Stimulated activated CD8-positive, alpha-beta memory T cell treated with anti-CD3 and anti-CD28 coated beads, Interleukin-15, amount 100 ng/mL, for 4 hours (primary cell): ENCODE measurements around the gene TTLL6.
A peak's percentile ranks its signal among the peaks of the same experiment; 100 is the strongest.

Experiments used
- DNase-seq, 2 donors: peaks; one replicate each; pipeline ENCODE4 v3.0.0-alpha.2; 2020; ENCODE audit warnings: low read depth in 2 of 2

TTLL6 gene

DNA sequence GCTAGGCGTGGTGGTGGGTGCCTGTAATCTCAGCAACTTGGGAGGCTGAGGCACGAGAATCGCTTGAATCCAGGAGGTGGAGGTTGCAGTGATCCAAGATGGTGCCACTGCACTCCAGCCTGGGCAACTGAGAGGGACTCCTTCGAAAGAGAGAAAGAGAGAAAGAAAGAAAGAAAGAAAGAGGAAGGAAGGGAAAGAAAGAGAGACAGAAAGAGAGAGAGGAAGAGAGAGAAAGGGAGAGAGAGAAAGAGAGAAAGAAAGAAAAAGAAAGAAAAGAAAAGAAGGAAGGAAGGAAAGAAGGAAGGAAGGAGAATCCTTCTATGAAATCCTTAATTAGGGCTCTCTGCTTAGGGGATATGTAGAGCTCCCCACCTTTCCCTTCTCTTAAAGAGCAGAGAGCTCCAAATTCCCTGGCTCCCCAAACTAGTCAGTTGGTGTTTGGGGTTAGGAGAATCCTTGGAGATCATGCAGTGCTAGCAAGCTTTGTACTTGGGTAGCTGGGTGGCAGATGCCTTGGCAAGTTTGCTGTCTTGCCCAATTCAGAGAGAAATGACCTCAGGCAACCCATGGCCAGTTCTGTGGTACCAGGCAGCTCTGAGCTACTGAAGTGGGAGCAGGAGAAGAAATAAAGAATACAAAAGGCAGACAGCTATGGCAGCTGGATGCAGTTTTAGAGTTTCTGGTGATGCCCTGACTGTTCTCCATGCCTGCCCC, 79.5 kb downstream of the TTLL6 start:
- no peak for DNase-seq

DNA sequence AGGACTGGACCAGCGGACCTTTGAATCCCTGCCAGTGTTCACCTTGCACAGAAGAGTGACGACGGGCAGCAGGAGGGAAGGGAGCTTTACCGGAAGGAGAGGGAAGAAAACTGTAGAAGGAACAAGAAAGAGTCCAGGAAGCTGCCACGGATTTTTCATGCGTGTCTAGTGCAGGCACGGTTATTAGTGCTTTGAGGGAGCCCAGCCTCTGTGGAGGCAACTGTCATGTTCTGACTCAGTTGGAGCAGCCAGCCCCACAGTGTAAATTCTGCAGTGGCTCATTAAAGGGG, 82.0 kb downstream of the TTLL6 start:
- no peak for DNase-seq

DNA sequence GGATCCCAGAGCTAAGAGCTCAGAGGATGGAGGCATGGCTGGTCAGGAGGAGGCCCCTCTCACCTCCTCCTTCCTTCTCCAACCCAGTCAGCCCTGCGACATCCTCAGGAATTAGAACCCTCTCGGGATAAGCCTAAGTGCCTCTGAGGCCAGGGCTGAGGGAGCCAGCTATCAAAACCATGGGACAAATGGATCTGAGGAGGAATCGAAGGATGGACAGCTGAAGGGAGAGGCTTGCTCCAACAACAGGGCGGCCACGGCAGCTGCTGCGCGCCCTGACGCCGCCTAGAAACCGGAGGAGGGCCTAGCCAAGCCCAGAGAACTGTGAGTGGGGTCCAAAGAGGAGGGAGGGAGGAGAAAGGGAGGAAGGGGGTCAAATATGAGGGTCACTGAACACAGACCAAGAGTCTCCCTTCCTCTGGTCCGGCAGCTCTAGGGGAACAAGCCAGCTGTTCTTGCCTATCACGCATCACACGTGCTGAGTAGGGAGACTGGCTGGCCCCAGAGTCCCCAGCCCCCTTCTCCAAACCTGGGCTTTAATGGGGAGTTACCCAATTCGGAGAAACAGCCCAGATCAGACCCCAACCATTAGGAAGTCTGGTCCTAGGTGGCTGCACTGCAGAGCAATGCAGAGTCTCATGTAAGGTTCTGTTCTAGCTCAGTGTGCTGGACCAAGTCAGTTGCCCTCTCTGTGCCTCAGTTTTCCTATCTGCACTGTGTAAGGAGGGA, 82.5 kb downstream of the TTLL6 start:
- no peak for DNase-seq

DNA sequence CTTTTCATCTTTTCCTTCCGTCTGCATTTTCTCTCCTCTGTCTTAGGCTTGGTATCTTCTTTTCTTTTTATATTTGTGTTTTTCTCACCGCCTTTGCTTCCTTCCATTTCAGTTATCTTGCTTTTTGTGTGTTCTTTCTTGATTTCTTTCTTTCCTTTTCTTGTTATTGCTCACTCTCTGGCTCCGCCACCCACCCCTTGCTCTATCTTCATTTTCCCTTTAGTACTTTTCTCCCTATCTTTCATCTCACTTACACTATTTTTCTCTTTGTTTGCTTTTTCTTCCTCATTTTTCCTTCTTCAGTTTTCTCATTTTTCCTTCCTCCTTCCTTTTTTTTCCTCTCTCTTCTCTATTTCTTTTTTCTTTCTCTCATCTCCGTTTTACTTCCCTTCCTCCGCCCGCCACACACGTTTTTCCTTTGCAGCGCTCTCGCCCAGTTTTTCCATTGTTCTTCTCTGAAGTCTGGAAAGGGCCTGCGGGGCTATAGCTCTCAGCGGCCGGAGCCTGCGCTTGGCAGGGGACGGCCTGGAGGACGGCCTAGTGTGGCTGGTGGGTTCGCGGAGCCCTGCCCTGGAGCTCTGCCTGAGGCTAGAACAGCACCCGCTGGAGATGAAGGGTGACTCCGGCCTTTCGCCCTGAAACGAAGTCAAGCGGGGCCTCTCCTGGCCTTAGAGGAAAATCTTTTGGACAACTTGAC, 83.2 kb downstream of the TTLL6 start:
- DNase-seq: no peak

DNA sequence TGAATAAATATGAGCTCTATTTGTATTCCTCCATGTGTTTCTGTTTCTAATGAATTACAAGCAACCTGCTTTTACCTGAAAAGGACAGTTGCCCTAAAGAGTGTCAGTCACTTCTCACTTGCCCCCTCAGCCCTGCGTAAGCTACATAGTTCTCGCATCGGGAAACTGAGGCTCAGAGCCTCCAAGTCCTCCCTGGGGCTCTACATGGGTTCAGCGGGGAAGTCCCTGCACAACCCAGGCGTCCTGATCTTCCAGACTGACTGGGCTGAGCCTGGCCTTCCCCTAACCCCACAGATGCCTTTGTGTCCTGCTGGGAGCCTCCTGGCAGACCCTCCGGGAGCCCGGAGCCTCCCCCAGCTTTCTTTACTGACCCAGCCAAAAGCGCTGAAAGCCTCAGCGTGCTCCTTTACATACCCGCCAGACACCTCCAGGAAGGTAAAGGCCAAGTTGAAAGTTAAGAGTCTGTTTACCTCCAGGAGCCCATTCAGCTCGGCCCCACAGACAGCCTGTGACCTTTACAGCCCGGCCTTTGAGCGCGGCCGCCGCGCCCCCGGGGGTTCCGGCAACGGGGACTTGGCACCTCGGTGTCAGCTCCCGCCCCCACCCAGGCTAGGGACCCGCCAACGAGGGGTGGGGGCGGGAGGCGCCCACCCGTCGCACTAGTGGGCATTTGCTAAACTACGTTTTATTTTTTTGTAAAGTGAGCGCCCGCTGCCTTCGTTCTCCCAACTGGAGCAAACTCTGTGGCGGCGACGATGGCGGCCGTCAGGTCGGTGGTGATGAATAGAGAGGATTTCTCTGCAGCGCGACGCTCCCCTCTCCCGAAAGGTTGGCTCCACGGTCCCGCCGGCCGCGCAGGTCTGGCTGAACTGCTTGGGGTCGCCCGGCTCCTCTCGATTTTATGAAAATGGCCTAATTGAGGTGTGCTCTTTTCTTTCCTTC, 84.1 kb downstream of the TTLL6 start:
- DNase-seq: no peak

DNA sequence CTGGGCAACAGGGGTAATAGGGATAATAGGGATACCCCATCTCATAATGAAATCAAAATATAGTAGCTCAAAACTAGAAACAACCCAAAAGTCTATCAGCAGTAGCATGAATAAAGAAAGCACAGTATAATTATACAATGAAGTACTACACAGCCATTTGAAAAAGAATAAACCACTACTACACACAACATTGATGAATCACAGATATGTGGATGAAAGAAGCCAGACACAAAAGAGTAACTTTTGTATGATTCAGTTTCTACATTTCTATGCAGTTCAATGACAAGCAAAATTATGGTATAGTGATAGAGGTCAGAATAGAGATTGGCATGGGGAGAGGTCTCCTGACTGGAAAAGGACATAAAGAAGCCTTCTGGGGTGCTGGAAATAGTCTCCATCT, 85.7 kb downstream of the TTLL6 start:
- no peak for DNase-seq

DNA sequence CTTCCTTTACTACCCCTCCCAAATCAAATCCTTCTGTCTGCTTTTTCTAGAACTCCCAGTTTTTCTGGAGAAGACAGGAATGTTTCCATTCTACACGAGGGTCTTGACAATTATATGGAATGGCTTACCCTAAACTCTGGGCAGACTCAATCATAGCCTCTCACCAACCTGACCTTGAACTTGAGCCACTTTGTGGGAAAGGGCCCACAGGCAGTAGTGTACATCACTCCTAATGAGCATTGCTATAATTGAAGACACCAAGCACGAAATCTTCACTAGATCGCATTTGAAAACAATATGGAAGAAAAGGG, 86.8 kb downstream of the TTLL6 start:
- no peak for DNase-seq

DNA sequence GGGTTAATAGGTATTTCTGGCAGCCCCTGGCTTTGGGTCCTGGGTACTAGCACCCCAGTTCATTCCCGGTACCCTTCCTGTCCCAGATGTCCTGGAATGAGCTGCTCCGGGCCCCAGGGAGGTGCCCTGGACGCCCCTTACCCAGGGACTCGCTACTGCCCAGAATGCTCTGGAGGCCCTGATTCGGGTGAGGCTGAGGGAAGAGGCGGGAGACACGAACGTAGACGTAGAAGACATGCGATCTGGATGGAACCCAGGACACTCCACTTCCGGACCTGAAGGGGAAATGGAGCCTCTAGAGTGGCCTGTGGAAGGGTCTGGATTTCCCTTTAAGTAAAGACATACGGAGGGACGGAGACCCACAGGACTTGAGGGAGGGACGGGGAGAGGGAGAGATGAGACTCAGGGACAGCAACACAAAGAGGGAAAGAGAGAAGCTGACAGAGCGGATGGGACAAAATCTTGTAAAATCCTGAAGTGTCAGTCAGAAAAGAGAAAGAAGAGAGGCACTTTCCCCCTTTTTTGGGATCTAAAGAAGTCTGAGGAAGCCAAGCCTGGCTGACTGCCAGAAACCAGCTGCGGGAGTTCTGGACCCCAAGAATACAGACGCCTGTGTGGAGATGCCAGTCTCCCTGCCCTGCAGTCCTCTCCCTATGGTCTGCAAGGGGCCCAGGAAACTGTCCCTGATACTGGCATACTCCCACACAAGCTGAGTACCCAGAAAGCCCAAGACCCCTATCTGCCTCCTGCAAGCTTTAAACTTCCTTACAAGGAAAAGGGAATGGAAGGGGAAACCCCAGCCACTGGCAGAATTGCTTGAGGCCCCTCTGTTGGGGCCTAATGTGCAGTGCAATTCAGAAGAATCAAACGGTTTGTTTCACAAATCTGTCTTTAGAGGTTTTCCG, 87.4 kb downstream of the TTLL6 start:
- no peak for DNase-seq

DNA sequence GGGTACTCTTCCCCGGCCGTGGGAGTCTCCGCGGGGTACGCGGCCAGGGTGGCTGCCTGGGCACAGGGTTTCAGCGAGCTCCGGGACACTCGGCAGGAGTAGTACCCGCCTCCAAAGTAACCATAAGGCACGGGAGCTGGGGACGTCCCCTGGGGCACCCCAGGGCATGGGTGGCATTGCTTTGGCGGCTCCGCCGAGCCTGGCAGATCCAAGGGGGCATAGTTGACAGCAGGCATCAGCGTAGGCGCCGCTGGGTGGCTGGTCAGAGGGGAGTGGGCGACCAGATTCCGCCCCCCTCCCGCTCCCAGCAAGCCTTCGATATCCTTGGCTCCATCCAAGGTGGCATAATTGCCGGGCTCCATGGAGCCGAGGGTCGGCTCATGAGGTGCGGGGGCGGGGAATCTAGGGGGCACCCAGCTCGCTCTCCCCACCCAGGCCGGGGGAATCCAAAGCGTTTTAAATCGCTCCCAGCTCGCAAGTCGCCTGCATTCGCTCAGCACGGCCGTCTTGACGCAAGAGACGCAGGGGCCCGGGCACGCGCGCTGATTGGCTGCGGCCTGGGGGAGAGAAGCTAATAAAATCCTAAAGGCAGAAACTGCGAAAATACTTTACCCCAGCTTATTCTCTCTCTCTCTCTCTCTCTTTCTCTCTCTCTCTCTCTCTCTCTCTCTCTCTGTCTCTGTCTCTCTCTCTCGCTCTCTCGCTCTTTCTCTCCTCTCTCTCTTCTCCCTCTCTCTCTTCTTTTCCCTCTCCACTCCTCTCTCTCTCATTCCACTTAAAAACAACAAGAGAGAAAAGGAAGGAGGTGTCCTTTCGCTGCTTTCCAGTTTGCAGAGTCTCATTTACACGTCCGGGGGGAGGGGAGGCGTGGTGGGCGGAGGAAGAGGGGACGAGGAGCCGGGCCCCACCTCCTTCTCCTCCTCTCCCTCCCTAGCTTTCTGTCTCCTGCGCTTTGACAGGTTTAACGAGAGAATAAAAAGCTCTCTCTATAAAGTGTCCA, 88.5 kb downstream of the TTLL6 start, which contains the start of gene HOXB13:
HOXB13 (minus strand) TSS at position 519 of the 1,000 bp plus-strand sequence; CDS start at position 362, 157 bp downstream.
- no peak for DNase-seq

DNA sequence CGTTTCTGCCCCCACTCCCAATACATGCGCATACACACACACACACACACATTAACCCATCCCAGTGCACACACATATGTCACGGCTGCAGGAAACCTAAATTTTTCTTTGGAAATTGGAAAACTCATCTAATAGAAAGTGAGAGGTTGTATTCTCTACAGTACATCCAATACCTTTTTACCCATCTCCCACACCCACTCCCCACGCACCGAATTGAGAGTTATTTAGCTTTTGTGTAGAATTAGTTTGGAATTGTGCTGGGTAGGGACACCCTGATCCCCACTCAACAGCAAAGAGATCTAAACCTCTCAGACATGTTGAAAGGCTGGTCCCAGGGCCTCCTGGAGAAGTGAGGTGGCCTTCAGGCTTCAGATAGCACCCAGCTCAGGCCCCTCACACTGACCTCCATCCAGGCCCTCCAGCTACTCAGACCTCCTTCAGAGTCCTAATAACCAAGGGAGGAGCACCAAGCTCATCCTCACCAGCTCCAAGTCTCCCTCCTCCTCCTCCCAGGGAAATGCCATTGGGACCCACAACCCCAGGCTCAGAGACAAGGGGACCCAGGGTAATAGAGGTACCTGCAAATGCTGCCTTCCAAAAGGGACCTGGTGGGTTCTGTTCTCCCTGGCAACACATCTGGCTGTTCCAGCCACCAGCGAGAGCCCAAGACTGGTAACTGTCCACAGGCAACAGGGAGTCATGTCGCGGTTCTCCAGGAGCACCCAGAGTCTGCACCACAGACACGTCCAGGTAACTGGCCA, 89.4 kb downstream of the TTLL6 start:
- DNase-seq: no peak

DNA sequence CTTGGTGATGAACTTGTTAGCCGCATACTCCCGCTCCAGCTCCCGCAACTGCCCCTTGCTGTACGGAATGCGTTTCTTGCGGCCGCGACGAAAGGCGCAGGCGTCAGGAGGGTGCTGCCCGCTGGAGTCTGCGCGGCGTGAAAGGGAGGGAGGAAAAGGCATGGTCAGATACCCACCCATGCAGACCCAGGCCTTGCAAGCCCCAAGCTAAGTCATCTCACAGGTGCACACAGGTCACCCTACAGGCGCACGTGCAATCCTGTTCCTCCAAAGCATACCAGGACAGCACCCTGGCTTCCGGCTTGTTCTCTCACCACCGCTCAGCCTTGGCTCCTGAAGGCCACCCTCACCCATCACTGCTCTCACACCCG, 90.1 kb downstream of the TTLL6 start:
- no peak for DNase-seq

DNA sequence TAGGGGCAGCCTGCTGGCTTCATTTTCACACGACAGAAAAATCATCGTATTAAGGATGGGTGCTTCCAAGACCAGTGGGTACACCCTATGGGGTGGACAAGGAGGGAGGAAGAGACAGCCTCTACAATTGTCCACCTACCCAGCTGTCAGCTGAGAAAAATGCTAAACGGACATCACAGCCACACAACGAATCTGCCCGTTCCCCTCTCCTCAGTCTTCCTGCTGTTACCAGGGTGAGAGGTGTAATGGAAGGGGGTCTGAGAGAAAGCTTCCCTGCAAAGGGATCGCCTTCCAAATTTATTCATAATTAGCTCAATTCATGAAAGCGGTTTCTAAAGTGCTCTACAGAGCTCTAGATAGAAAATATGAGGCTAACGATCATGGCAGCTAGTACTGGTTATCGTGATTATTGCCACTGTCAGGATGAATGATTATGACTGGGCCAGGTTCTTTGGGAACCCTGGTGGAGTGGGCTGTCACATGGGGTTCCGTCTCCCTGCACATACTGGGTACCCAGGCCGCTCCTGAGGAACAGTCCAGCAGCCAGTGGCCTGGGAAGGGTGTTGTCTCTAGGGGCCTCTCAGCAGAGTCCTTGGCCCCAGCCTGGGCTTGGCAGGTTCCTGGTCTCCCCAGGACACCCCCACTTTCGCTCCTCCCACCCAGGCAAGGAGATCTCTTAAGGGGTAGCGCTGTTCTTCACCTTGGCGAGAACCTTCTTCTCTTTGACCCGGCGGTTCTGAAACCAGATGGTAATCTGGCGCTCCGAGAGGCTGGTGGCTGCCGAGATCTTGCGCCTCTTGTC, 90.7 kb downstream of the TTLL6 start:
- no peak for DNase-seq

DNA sequence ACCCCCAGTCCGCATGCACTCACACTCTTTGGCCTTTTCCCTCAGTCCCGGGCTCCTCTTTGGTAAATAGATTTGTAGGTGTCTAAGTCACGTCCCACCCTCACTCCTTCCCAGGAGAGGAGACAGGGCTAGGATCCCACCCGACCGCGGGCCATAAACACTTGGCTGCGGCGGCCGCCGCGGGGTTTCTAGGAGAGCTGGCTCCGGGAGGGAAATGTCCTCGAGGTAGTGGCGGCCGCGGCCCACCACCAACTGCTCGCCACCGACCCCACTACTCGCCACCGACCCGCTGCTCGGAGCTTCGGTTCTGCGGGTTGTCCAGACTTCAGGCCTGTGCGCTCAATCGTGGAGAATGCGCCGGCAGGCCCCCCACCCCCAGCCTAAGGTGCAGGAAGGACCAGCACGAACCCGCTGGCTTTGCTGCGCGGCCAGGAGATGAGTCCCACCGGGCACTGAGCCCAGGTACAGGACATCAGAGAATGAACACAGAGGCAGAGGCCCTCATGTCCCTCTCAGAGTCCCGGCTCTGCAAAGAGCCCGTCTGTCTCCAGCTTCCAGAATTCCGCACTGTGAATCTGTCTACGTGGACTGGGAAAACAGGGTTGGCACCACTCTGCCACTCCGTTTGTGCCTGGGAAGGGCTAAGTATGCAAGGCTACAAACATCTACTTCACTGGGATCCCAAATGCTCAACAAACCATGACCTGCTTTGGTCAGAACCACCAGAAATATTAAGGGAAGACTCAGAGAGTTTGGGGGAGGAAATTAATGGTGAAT, 91.6 kb downstream of the TTLL6 start:
- DNase-seq: no peak

DNA sequence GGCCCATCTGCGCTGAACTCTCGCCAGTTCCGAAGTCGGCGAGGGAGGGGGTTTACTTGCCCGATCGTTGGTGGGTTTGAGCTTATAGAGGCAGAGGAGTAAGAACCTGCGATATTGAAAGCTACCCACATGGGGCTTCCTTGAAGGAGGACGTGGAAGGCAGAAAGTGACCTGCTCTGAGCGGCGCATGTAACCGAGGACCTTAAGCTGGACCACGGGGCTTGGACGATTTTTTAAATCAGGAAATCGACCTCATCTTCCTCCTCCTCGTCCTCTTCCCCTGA, 92.1 kb downstream of the TTLL6 start:
- DNase-seq: no peak

DNA sequence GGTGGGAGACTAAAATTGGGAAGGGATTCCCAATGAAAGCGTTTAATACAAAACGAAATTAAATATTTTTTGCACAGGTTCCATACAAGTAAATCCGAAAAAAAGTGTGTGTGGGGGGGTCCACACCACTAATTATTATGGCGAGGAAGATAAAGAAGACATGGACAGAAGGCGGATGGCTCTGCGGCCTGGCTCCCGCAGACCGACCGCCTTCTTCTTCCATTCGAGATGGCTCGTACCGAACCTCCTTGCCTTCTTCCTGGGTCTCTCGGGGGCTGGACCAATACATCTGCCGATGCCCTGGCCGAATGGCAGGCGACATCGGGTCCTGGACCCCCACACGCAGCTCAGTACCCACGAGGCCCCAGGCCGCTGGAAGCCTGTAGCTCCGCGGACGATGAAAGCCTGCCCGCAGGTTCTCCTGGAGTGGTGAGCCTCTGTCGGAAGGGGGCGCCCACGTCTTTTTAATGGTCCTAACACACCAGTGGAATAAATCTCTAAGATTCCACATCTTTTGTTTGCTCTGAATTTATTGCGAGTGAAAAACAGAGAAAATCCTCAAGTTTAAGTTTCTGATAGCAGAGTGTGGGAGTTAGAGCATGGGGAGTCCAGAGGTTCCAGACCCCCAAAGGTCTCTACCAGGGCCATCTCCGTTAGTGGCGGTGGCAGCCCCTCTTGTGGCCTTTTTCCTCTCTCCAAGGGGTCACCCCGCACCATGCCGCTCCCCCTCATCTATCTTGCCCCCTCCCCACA, 92.6 kb downstream of the TTLL6 start:
- peak; percentile 27 to 42 for DNase-seq

DNA sequence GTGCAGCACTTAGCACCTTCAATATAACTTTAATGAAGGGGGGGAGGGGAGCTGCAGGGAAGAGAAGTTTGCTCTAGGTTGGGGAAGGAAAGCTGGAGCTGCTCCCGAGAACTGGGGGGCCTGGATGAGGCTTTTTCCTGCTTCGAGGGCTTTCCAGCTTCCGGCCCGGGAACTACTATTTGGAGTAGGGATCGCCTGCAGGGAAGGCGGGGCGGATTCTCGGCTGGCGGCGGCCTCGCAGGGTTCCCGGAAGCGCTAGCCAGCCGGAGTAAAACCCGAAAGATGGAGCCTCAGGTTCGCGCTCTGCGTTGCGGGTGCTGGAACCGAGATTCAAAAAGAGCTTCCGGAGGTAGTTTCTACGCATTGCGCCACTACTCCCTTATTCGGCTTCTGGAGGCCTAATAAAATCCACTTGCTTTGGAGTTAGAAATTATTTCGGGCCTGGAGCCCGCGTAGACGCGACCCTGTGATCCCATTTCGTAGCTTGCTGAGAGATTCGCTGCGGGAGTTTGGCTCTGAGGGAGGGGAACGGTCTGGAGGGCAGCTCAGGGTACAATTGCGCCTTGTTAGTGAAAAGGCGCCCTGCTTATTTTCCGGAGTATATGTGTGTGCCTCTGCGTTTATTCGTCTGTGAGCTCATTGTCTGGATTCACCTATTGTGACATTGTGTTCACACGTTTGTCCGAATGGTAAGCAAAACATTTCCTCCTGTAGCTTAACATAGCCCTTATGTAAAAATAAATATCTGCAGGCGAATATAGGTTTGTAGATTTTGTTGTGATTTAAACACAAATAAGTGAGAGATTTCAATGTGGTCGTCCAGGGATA, 93.4 kb downstream of the TTLL6 start:
- DNase-seq: no peak
